ENCODE data around the gene FKBP1C. TPM values are rescaled to one million over a fixed set of nuclear protein-coding genes. Genes with fewer than 3 reads are reported as not detected.
A peak's percentile ranks its signal among the peaks of the same experiment; 100 is the strongest.
"Not testable (repeated sequence)": the region's sequence is repeated elsewhere in the genome, so short reads cannot be mapped to it uniquely, and the experiment has no call there.

The FKBP1C gene
- total and polyA plus RNA-seq, 12 donors: 0.17 to 17.2 (median 0.51) TPM; not detected in 4

DNA sequence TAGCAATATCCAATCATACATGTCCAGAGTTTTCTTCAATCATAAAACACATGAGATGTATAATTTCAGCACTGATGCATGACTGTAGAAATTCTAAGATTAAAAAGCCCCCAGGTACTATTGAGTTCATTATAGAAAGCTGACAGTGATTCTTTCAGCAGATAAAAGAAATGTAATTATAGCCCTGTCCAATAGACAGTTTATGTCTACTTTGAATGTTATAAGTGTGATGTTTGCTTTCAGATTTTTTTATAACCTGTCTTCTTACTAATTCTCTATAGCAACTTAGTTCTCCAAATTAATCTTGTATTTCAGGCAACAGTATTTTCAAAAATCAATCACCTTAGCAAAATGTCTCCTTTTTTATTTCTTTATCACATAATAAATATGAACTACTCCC lies 13.5 kb upstream of the FKBP1C start:
- intact Hi-C loops (cut with DNase I): no loop called here
- no peak for DNase-seq
- TF ChIP-seq, protein P1, sequence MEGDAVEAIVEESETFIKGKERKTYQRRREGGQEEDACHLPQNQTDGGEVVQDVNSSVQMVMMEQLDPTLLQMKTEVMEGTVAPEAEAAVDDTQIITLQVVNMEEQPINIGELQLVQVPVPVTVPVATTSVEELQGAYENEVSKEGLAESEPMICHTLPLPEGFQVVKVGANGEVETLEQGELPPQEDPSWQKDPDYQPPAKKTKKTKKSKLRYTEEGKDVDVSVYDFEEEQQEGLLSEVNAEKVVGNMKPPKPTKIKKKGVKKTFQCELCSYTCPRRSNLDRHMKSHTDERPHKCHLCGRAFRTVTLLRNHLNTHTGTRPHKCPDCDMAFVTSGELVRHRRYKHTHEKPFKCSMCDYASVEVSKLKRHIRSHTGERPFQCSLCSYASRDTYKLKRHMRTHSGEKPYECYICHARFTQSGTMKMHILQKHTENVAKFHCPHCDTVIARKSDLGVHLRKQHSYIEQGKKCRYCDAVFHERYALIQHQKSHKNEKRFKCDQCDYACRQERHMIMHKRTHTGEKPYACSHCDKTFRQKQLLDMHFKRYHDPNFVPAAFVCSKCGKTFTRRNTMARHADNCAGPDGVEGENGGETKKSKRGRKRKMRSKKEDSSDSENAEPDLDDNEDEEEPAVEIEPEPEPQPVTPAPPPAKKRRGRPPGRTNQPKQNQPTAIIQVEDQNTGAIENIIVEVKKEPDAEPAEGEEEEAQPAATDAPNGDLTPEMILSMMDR (IDR thresholded peaks at IDR 0.05): no peak
- no peak for TF ChIP-seq POLR2A (IDR thresholded peaks at IDR 0.05)
- H3K27me3 ChIP-seq: no peaks in the 10 kb centered on the region
- H3K4me3 ChIP-seq: no peak overlapping the region
- no peaks in the 10 kb centered on the region for H3K4me1 ChIP-seq (replicated peaks in 1 of 2)
- no peak overlapping the region for H3K27ac ChIP-seq
- H3K36me3 ChIP-seq (replicated peaks in 1 of 2): no peaks in the 10 kb centered on the region
- H3K9me3 ChIP-seq (replicated peaks in 1 of 3): no peaks in the 10 kb centered on the region

DNA sequence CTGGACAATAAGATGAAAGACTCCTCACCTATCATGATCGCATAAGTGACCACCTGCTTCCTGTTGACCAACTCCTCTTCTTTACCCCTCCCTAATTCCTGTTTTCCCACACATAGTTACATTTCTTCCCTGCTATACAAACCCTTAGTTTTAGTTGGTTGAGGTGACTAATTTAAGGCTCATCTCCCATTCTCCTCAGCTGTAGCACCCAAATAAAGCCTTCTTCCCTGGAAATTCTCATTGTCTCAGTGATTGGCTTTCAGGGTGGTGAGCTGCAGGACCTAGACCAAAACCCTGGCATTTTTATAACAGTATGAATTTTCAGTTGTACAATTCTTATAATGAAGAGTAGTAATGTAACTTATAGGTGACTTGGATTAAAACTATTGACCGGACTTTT lies 2.1 kb downstream of the FKBP1C start:
- H3K36me3 ChIP-seq (replicated peaks in 1 of 2): no peaks in the 10 kb centered on the region
- no peak for TF ChIP-seq POLR2A (IDR thresholded peaks at IDR 0.05)
- TF ChIP-seq, protein P1 (IDR thresholded peaks at IDR 0.05): no peak
- intact Hi-C loops (cut with DNase I): no loop called here
- no peak overlapping the region for H3K27ac ChIP-seq
- DNase-seq: no peak
- no peak overlapping the region for H3K4me3 ChIP-seq
- H3K9me3 ChIP-seq (replicated peaks in 1 of 3): no peaks in the 10 kb centered on the region
- no peaks in the 10 kb centered on the region for H3K4me1 ChIP-seq (replicated peaks in 1 of 2)
- WGBS, 4 donors: 88 to 97% (median 92%) methylated on average over 2 of the region's 2 CpGs
- no peaks in the 10 kb centered on the region for H3K27me3 ChIP-seq

DNA sequence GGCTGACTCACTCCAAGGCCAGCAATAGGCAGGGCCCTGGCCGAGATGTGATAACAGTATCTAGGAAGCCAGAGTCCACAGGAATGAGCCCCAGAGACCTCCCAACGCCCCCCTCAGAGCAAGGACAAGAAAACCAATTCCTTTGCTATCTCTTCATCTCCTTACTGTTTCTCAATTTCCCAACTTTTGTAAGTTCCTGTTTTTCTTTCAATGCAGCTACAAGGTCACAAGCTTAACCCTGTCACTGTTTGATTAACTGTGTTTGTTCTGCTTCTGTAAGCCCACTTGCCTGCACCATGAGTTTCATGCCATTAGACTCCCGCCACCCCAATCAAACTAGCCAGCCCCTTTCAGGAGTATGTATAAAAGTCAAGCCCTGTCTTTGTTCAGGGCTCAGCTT lies 3.5 kb downstream of the FKBP1C start:
- Histone ChIP-seq H3K4me3 (no peak overlapping the region), H3K4me1 (replicated peaks in 1 of 2) (no peaks in the 10 kb centered on the region)
- TF ChIP-seq POLR2A (IDR thresholded peaks at IDR 0.05): no peak
- TF ChIP-seq, protein P1 (IDR thresholded peaks at IDR 0.05): no peak

DNA sequence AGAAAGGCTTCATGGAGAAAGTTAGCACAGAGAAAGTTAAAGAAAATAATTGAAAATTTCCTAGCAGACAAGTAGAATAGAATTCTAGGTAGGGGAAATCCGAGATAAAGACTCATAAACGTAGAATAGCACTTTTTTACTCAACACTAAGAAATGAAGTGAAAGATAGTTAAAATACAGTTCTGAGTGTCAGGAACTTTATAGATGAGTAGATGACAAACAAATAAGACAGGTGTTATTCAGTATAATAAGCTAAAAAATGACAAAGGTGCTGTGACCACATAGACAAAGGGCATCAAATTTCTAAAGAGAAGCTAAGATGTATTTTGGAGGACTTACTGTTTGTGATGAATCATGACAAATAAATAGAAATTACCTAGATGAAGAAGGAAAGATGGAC lies 12.9 kb downstream of the FKBP1C start:
- H3K27ac ChIP-seq: no peak overlapping the region
- no peak for TF ChIP-seq POLR2A (IDR thresholded peaks at IDR 0.05)
- TF ChIP-seq, protein P1 (IDR thresholded peaks at IDR 0.05): no peak
- intact Hi-C loops (cut with DNase I): no loop called here
- H3K27me3 ChIP-seq: no peaks in the 10 kb centered on the region
- no peaks in the 10 kb centered on the region for H3K4me1 ChIP-seq (replicated peaks in 1 of 2)
- DNase-seq: no peak
- H3K36me3 ChIP-seq (replicated peaks in 1 of 2): no peaks in the 10 kb centered on the region
- 49 to 62% (median 56%) methylated on average over 2 of the region's 2 CpGs for WGBS, 4 donors
- H3K4me3 ChIP-seq: no peak overlapping the region
- H3K9me3 ChIP-seq (replicated peaks in 1 of 3): no peaks in the 10 kb centered on the region

More for the DNA sequence above, 3.5 kb downstream of the FKBP1C start:
- Histone ChIP-seq H3K36me3 (replicated peaks in 1 of 2) (no peaks in the 10 kb centered on the region), H3K9me3 (replicated peaks in 1 of 3) (no peaks in the 10 kb centered on the region), H3K27ac (no peak overlapping the region), H3K27me3 (no peaks in the 10 kb centered on the region)
- 28 to 37% (median 33%) methylated on average over 3 of the region's 3 CpGs for WGBS, 4 donors
- intact Hi-C loops (cut with DNase I): no loop called here
- DNase-seq: peak in 1 of 7 donors; percentile 9

DNA sequence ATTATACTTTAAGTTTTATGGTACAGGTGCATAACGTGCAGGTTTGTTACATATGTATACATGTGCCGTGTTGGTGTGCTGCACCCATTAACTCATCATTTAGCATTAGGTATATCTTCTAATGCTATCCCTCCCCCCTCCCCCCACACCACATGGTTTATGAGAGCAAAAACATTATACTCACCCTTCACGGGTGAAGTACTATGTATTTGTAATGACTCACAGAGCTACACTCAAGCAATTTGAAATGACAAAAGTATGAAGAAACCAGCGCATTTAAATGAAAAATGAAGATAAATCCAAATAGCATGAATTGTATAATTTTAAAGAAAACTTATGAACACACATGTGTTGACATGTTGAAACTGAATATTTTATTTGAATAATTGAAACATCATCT lies 14.7 kb downstream of the FKBP1C start:
- H3K4me1 ChIP-seq (replicated peaks in 1 of 2); intact Hi-C loops (cut with DNase I); H3K4me3 ChIP-seq; H3K36me3 ChIP-seq (replicated peaks in 1 of 2); H3K9me3 ChIP-seq (replicated peaks in 1 of 3); H3K27ac ChIP-seq; H3K27me3 ChIP-seq; DNase-seq: not testable (repeated sequence)
- WGBS, 4 donors: 51 to 59% (median 57%) methylated on average over 4 of the region's 4 CpGs

DNA sequence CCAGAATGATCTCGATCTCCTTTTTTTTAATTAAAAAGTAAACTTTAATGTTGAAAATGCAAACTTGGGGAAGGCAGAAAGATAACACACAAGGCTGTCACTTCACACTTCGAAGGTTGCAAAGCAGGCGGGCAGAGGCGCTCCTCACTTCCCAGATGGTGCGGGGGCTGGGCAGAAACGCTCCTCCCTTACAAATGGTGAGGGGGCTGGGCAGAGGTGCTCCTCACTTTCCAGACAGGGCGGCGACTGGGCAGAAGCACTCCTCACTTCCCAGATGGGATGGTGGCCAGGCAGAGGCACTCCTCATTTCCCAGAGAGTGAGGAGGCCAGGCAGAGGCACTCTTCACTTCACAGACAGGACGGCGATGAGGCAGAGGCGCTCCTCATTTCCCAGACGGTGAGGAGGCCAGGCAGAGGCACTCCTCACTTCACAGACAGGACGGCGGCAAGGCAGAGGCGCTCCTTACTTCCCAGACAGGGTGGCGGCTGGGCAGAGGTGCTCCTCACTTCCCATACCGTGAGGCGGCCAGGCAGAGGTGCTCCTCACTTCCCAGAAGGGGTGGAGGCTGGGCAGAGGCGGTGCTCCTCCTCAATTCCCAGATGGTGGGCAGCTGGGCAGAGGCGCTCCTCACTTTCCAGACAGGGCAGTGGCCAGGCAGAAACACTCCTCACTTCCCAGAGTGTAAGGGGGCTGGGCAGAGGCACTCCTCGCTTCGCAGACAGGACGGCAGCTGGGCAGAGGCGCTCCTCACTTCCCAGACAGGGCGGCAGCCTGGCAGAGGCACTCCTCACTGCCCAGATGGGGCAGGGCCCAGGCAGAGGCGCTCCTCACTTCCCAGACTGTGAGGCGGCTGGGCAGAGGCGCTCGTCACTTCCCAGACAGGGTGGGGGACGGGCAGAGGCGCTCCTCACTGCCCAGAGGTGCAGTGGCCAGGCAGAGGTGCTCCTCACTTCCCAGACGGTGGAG lies 16.9 kb downstream of the FKBP1C start:
- H3K9me3 ChIP-seq (replicated peaks in 1 of 3); H3K27me3 ChIP-seq; H3K27ac ChIP-seq; DNase-seq; intact Hi-C loops (cut with DNase I); H3K4me3 ChIP-seq; H3K36me3 ChIP-seq (replicated peaks in 1 of 2); H3K4me1 ChIP-seq (replicated peaks in 1 of 2): not testable (repeated sequence)
- 82 to 88% (median 87%) methylated on average over 17 to 32 of the region's 32 CpGs for WGBS, 4 donors

DNA sequence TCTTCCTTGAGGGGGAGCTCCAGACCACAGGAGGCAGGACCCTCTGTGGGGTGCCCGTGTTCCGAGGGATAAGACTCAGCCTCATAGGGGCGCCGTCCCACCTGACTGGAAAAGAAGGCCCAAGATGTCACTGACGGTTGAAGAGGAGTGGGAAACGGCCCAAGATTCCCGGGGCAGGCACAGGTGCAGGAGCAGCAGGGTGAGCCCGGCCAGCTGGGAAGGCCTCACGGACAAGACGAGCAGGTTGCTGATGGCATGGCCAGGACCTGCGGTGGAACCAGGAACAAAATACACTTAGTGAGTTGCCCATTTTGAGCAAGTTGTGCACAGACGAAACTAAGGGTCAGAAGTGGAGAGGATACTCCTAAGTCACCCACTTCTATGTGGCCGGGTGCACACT lies 18.8 kb downstream of the FKBP1C start:
- H3K4me1 ChIP-seq (replicated peaks in 1 of 2); H3K9me3 ChIP-seq (replicated peaks in 1 of 3); H3K27ac ChIP-seq; DNase-seq; intact Hi-C loops (cut with DNase I); H3K4me3 ChIP-seq; H3K27me3 ChIP-seq; H3K36me3 ChIP-seq (replicated peaks in 1 of 2): not testable (repeated sequence)
- 73 to 86% (median 84%) methylated on average over 12 to 13 of the region's 13 CpGs for WGBS, 4 donors
